Fibroblast of villous mesenchyme (primary cell): ENCODE measurements around the gene ZNF609. TPM values are rescaled to one million over a fixed set of nuclear protein-coding genes. Genes with fewer than 3 reads are reported as not detected.
"Not testable (repeated sequence)": the region's sequence is repeated elsewhere in the genome, so short reads cannot be mapped to it uniquely, and the experiment has no call there.

Source experiments
- DNase-seq: peaks from one replicate; pipeline ENCODE4 v3.0.0-alpha.2; 2010; ENCODE audit warnings: low read depth
- H3K4me3 ChIP-seq: 2 replicates; pipeline ENCODE4 v1.5.1; 2011; ENCODE audit warnings: low read depth, mild to moderate bottlenecking, low read length
- CTCF ChIP-seq: IDR thresholded peaks from 2 replicates; pipeline ENCODE4 v1.5.1; 2012; ENCODE audit warnings: low read depth, mild to moderate bottlenecking, low read length; ENCODE audit not compliant: insufficient read depth
- total RNA-seq: library from RNA; depleted of rRNA; stranded (reverse); fragments of >200 nt; gene quantifications from 2 replicates; pipeline ENCODE4 v1.2.3, GENCODE V29; 2012

Gene ZNF609
- total RNA-seq, 1 donor, result 22.5 TPM

GRCh38 chr15:64597477-64597822, 137.1 kb downstream of the ZNF609 start:
- TF ChIP-seq CTCF, result no peak
- no peak for DNase-seq
- H3K4me3 ChIP-seq, result no peak overlapping the region

- no peak overlapping the region for H3K4me3 ChIP-seq
- DNase-seq, result no peak
- TF ChIP-seq CTCF, result no peak
Measured at GRCh38 chr15:64599226-64599625, 138.8 kb downstream of the ZNF609 start.

- no peak for DNase-seq
- H3K4me3 ChIP-seq, result no peak overlapping the region
- TF ChIP-seq CTCF, result no peak
Measured at GRCh38 chr15:64599716-64600115, 139.3 kb downstream of the ZNF609 start.

- no peak for TF ChIP-seq CTCF
- no peak for DNase-seq
- no peak overlapping the region for H3K4me3 ChIP-seq
Measured at GRCh38 chr15:64600794-64601193, 140.4 kb downstream of the ZNF609 start.

- H3K4me3 ChIP-seq, result no peak overlapping the region
- no peak for DNase-seq
- TF ChIP-seq CTCF, result no peak
Measured at GRCh38 chr15:64604319-64604718, 143.9 kb downstream of the ZNF609 start.

- not testable (repeated sequence) for H3K4me3 ChIP-seq
Measured at GRCh38 chr15:64607416-64607815, 147.0 kb downstream of the ZNF609 start.

GRCh38 chr15:64610257-64610919, 150.0 kb downstream of the ZNF609 start:
- no peak for DNase-seq
- TF ChIP-seq CTCF, result no peak
- H3K4me3 ChIP-seq, result no peak overlapping the region

More at GRCh38 chr15:64607416-64607815, 147.0 kb downstream of the ZNF609 start:
- DNase-seq, result not testable (repeated sequence)
